ENCODE measurements around the gene PKNOX2.

- TF ChIP-seq SIN3A (IDR thresholded peaks at IDR 0.05; ENCODE audit: borderline replicate concordance, insufficient read depth, low read length) (no peak), POLR2AphosphoS5 (IDR thresholded peaks at IDR 0.05; ENCODE audit: low read depth, low read length) (no peak), REST (IDR thresholded peaks at IDR 0.05; ENCODE audit: insufficient read depth in 1 of 2, low read depth in 2 of 2, low read length in 2 of 2) (no peak), TAF1 (IDR thresholded peaks at IDR 0.05; ENCODE audit: borderline replicate concordance, insufficient read depth, low read length) (no peak), FOXP2 (optimal IDR thresholded peaks at IDR 0.05; ENCODE audit: borderline replicate concordance, extremely low read depth, extremely low read length, insufficient read depth) (no peak)
Observed at GRCh38 chr11:125414121-125414520, 249.6 kb downstream of the PKNOX2 start.
